Hematopoietic multipotent progenitor cell treated with erythropoietin and hydrocortisone succinate and interleukin-3 and kit ligand, for 4 days (in vitro differentiated cells): ENCODE measurements around the gene KRTCAP2.

Experiments
- DNase-seq: peaks from one replicate; pipeline ENCODE4 v3.0.0-alpha.2; 2015

The KRTCAP2 gene

DNA sequence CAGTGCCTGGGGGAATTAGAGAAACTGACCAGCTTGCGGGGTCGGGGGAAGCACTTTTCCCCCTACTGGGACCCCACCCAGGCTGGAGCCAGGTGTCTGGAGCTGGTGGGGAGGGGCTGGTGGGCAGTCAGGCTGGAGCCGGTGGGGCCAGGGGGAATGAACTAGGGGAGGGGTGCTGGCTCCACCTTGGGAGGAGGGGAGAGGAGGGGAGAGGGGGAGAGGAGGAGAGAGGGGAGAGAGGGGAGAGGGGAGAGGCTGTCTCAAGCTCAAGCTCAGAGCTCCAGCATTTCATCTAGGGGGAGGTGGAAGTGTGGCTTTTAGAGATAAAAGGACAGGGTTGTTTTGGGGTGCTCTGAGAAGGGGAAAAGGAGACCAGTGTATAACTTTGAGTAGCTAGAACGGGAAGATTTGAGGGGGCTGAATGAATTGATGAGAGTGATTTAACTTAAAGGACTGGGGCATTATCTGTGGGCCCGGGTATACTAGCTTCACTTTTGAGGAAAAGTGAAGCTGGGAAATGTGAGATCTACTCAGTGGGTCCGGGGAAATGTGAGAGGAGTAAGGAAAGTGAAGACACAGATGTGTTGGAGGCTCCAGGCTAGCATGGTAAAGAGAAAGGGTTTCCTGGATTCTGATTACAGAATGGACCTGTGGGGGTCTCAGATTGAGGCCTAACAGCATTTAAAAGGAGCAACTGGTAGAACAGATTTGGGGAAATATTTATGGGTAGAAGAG, 42.7 kb downstream of the KRTCAP2 start:
- peak; percentile 61 for DNase-seq

GRCh38 chr1:155128755-155129473, 44.2 kb downstream of the KRTCAP2 start:
- peak; percentile 58 for DNase-seq

DNA sequence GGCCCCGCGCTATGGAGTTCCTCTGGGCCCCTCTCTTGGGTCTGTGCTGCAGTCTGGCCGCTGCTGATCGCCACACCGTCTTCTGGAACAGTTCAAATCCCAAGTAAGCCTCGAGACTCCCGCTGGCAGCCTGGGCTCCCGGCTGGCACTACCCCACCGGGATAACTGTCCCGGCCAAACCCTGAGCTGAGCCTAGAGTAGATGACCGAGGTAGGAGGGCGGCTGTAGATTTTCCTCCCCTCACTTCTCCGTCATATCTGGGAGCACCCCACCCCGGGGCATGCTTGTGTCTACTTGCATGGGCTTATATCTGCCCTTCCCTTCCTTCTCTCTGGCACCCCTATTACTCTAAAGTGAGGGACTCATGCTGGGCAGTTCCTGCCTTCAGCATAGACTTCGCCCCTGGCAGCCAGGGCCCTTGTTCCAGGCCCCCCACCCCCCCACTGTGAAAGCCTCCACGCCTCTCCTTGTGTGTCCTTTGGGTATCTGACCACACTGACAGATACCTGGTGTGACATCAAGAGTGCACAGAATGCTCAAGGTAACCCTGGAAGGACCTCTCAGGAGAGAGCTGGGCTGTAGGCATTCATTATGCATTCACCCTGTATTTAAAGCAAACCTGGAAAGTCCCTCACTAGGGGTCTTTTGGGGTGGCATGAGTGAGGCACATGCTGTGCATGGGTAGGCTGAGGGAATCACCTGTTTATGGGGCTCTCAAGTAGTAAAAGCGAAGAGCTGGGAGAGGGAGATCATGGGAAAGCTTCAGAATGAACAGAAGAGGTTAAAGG, 44.9 kb downstream of the KRTCAP2 start:
- DNase-seq = peak; percentile 22

DNA sequence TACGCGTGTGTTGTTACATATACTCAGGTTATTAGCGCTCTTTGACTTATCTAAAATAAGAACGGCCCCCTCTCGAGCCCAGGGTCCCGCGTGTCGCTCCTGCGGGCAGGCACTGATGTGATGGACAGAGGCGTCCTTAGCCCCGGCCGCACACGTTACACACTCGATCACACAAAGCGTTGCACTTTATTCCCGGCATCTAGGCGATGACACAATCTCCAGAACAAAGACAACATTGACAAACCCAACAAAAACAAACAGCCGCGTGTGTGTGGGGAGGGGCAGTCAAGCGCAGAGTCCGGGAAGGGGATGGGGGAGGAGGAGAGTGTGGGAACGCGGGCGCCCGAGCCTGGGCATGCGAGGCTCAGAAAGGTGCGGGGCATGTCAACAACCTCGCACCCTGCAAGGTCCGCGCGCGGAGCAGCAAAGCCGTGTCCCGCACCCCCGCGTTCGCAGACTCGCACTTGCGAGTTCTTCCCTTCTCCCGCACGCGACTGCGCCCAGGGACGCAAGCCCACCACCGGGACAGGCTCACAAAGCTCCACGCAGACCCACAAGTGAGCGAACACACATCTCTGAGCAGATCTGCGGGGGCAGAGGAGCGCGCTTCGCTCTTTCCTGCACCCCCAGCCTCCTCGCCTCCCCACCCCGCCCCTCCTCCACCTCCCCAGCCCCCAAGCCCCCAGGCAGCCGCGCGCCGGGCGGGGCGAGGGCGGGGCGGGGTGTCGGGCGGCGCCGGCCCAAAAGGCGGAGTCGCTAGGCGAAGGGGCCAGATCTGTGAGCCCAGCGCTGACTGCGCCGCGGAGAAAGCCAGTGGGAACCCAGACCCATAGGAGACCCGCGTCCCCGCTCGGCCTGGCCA, 45.8 kb downstream of the KRTCAP2 start, which contains the start of gene EFNA1:
TSS of gene EFNA1 (plus strand) at position 772 of the 862 bp plus-strand sequence. CDS start 102 bp downstream, outside the sequence.
- DNase-seq = peak; percentile 70

- peak; percentile 64 for DNase-seq
Measured at GRCh38 chr1:155126556-155127104, 46.5 kb downstream of the KRTCAP2 start.

DNA sequence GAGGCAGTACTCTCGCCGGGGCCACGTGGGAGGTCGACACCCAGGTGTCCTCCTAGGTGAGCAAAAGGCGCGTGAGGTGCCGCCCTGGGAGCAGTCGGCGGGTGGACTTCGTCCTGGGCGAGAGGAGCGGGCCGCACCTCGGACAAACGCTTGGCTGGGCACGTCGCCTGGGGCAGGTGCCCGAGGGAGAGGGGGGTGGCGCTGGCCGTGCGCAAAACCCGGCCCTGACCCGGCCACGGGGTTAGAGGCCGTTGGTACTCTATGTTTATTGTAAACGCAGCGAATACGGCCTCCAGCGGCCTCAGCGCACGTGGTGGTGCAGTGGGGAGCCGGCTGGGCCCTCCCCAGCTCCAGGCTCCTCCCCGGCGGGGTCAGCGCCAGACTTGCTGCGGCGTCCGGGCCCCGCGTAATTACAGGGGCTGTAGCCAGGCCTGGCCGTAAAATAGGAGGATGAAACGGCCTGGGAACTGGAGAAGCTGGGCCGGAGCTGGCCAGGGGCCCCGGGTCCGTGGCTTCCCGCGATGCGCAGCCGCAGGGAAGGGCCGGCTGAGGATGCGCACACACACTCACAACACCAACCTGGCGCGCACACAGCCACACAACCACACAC, 47.1 kb downstream of the KRTCAP2 start:
- no peak for DNase-seq

GRCh38 chr1:155125511-155125945, 47.6 kb downstream of the KRTCAP2 start:
- DNase-seq = peak; percentile 19

DNA sequence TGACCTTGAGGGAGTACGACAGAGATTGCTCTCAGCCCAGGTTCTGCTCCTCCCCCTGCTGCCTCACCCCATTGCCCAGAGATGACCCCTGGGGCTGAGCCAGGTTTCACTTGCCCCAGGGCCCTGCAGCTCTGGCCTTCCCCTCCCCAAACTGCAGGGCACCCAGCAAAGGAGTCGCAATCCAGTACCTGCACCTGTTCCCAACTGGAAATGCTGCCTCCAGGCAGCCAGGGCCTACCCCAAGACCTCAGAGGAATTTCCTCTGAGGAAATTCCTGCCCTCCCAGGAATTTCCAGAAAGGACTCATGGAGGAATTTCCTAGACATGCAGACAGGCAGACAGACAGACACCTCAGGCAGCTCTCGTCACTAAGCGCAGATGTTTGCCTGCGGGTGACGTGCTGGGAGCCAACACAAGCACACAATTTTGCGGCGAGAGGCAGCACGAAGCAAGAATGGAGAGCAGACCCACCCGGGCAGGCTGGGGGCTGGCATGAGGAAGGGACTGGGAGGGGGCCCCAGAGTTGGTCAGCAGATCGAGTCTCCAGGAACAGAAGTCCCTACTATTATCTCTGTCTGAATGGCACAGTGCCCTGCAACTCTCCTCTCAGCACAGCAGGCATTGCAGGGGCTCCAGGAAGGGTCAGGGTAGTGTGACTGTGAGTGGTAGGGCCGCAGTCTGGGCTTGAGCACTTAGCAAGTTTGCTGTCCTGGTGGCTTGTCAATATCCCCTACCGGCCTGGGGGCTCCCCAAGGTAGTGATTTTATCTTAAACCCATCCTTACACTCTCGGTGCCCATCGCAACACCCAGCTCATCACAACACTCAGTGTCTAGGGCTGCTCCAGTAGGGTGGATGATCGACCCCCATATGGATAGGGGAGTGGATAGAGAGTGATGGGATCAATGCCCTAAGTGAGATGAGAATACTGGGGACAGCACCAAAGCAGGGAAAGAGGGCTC, 48.3 kb downstream of the KRTCAP2 start:
- DNase-seq = no peak

- DNase-seq = no peak
Measured at GRCh38 chr1:155123801-155124200, 49.3 kb downstream of the KRTCAP2 start.

DNA sequence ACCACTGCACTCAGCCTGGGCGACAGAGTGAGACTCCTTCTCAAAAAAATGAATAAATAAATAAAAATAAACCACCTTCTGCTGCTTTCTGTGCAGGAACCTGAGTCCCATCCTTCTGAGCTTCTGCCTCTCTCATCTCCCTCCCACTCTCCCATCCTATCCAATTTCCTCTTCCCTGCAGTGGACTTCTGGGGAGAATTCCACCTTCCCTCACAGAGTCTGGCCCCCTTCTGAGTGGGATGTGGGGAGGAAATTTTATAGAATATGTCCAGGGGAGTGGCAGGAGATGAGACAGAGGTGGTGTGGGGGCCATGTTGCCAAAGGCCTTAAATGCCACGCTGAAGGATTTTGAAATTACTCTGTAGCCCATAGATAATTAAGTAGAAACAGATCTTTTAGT, 50.8 kb downstream of the KRTCAP2 start:
- DNase-seq = no peak

DNA sequence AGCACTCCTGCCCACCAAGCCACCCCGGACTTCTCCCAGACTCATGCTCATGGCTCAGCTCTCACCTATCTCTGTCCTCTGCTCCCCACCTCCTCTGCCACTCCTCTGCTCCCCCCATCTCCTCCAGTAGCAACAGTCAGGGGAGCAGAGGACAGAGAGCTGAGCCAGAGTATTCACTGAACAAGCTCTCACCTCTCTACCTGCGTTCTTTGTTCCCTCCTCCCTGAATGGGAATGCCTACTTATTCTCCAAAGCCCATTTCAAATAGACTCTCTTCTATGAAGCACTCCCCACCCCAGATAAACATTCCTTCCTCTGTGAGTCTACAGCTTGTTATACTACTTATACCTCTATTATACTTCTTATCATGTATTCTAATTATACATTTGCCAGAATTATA, 51.9 kb downstream of the KRTCAP2 start:
- no peak for DNase-seq

GRCh38 chr1:155120253-155120652, 52.9 kb downstream of the KRTCAP2 start:
- DNase-seq = no peak
